Hematopoietic multipotent progenitor cell treated with erythropoietin and hydrocortisone succinate and interleukin-3 and kit ligand, for 6 days (in vitro differentiated cells): ENCODE data around the gene SLC39A1.
A peak's percentile ranks its signal among the peaks of the same experiment; 100 is the strongest.
"Not testable (repeated sequence)": the region's sequence is repeated elsewhere in the genome, so short reads cannot be mapped to it uniquely, and the experiment has no call there.

Source experiments
- DNase-seq: peaks from one replicate; pipeline ENCODE4 v3.0.0-alpha.2; 2015

The SLC39A1 gene

GRCh38 chr1:153928245-153928644 lies 35.1 kb downstream of the SLC39A1 start:
- no peak for DNase-seq

GRCh38 chr1:153926405-153926804 lies 36.9 kb downstream of the SLC39A1 start:
- DNase-seq = no peak

- DNase-seq = peak; percentile 100
Measured at GRCh38 chr1:153922972-153923925, 40.1 kb downstream of the SLC39A1 start, which contains the start of gene GATAD2B. GATAD2B (minus strand) TSS chr1:153922972; CDS start chr1:153828347, 94,625 bp downstream.

GRCh38 chr1:153922076-153922971 lies 41.0 kb downstream of the SLC39A1 start:
- DNase-seq = peak; percentile 77

GRCh38 chr1:153921803-153922075 lies 41.6 kb downstream of the SLC39A1 start:
- no peak for DNase-seq

GRCh38 chr1:153921080-153921802 lies 42.1 kb downstream of the SLC39A1 start:
- peak; percentile 24 for DNase-seq

- DNase-seq = peak; percentile 77
Measured at GRCh38 chr1:153919876-153920852, 43.2 kb downstream of the SLC39A1 start.

- no peak for DNase-seq
Measured at GRCh38 chr1:153916297-153916696, 47.0 kb downstream of the SLC39A1 start.

GRCh38 chr1:153912349-153912748 lies 51.0 kb downstream of the SLC39A1 start:
- no peak for DNase-seq

- not testable (repeated sequence) for DNase-seq
Measured at GRCh38 chr1:153910560-153910959, 52.8 kb downstream of the SLC39A1 start.
